HG03045 (cell line): Measurements from ENCODE around the gene LMO4.

ENCODE experiments used
- ATAC-seq: cut with Tn5 transposase; IDR thresholded peaks from one replicate; pipeline ENCODE4 v1.9.1; 2021; ENCODE audit warnings: mild to moderate bottlenecking, moderate library complexity; ENCODE audit not compliant: unreplicated experiment

The LMO4 gene

DNA sequence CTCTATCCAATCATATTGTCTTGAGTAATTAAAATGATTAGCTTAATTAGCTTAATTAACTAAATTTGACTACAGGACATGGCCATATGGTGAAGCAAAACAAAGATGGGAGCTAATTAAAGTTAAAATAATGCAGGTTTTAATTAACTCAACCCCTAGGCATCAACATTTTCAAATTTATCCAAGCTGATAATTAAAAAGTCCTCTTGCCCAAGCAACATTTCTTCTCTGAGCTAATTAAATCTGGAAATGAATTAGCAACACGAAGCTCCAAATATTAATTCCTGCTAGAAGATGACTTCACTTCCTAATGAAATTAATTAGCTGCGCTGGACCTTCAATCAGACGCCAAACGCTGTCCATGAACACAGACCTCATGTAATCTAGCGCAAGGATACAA lies 27.9 kb downstream of the LMO4 start:
- ATAC-seq = no peak

GRCh38 chr1:87358219-87358618 lies 29.5 kb downstream of the LMO4 start:
- no peak for ATAC-seq

DNA sequence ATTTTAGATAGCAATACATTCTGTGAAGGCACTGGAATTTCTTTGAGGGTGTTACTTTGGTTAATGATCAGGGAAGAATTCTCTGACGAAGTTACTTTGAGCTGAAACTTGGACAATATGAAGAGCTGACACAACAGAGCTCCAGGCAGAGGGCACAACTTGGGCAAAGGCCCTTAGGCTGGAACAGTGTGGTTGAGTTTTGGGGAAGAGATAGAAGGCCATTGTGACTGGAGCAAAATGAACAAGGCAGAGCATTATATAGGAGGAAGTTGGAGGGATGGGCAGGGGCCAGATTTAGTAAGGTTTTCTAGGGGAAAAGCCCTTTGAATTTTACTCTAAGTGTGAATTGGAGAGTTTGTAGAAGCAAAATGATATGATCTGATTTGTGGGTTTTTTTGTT lies 30.9 kb downstream of the LMO4 start:
- no peak for ATAC-seq

DNA sequence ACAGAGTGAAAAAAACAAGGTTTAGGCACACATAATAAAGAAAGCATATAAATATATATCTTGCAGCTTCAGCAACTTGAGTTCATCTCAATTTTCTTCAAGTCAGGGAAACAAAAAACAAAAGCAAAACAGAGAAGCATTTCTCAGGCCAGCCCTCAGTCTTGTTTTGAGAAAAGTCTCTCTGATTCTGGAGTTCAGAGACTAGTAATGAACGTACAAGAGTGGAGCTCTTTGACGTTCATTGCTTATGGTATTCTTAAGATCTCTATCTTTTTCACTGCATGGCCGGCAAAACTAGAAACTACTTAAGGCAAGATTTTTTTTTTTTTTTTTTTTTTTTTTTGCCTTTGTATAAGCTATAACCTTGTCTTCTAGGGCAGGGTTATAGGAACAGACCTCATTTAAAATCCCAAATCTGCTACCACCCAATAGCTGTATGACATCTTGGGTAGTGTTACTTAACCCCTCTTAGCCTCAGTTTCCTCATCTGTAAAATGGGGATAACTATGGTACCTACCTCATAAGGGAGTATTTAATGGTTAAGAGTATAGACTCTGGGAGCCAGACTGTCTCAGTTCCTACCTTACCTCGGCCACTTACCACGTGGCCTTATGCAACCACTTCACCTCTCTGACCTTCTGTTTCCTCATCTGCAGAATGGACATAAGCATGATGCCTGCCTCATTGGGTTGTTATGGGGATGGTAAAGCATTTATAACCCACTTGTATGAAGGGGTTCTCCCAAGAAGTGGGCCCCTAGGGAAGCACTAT lies 33.6 kb downstream of the LMO4 start:
- ATAC-seq = no peak

DNA sequence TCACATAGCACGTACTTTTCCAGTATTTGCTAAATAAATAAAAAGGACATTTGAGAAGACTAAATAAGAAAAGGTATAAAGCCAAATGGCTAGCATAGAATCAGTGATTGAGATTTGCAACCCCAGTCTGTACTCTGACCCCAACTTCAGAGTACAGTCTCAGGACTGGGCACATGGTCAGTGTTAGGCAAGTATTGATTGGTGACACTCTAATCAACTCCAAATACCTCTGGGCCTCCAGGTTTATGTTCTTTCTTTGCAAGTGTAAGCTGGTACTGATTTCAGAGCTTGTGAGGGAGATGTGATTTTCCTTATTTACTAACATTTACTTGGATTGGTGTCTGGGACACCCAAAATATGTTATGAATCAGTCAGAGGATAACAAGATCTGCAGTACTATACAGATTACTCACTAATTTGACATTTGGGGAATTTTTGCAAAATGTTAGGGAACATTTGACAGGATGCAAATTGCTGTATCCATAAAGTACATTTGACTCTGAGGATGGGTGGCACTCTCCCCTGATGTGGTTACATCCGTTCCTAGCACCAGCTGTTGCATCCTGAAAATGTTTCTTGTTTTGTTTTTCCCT lies 34.2 kb downstream of the LMO4 start:
- no peak for ATAC-seq

DNA sequence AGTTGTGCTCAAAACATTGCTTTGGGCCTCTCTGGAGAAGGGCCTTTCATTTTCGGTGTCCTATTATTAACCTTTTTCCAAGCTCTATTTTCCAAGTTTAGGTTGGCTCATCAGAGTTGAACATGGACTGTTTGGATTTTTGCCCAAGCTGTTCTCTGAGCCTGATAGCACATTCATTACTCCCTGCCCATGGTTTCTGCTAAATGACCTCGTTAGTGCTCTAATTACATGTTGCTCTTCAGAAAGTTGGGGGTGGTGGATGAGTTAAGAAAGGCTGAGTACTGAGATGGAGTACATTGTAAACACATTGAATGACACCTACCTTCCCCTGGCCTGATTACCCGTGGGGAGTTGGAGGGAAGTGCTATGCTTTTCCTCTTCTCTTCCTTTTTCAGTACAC lies 38.9 kb downstream of the LMO4 start:
- no peak for ATAC-seq

DNA sequence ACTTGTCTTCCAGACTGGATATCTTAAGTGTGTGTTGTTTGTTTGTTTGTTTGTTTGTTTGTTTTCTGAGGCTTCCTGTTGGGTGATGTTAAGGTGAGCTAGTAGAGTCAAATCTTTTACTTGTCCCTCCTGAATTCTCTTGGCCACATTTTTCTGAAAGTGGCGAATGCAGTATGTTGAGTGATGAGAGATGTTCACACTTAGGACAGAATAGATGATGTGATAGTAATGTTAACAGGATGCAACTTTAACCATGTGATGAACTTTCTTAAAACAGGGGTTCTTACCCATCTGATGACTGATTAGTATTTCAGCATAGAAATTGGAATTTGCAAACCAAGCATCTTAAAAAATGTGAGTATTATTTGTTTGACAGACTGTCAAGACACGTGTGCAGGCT lies 40.2 kb downstream of the LMO4 start:
- ATAC-seq = no peak

- ATAC-seq = no peak
Measured at GRCh38 chr1:87369736-87370478, 41.2 kb downstream of the LMO4 start.

GRCh38 chr1:87370544-87370943 lies 41.9 kb downstream of the LMO4 start:
- no peak for ATAC-seq

GRCh38 chr1:87379306-87379705 lies 50.6 kb downstream of the LMO4 start:
- ATAC-seq = no peak

DNA sequence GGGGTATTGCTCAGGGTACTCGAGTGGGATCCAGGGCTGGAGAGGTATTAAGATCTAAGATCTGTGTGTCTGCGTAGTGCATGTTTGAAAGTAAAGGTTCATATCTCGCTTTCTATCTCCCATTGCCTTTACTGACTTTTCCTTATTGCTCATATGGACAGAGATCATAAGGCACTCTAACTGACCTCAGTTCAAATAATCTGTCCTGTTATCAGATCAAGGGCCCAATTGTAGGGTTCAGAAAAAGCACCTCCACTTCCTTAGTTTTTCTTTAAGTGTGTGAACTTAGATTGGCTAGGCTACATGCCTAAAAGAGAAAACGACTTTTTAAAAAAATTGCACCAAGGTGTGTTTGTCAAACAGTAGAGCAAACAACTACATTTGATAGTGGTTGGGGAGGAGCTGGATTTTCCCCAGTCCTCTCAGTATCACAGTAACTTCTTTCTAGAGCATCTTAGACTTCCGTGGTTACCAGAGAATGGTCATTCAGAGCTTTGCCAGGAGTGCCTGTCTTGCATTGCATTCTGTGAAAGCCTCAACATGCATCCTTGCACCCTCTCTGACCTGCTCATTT lies 57.6 kb downstream of the LMO4 start:
- ATAC-seq = no peak

- ATAC-seq = no peak
Measured at GRCh38 chr1:87388411-87388810, 59.7 kb downstream of the LMO4 start.

- no peak for ATAC-seq
Measured at GRCh38 chr1:87389011-87389410, 60.3 kb downstream of the LMO4 start.

GRCh38 chr1:87389546-87389945 lies 60.9 kb downstream of the LMO4 start:
- ATAC-seq = no peak

DNA sequence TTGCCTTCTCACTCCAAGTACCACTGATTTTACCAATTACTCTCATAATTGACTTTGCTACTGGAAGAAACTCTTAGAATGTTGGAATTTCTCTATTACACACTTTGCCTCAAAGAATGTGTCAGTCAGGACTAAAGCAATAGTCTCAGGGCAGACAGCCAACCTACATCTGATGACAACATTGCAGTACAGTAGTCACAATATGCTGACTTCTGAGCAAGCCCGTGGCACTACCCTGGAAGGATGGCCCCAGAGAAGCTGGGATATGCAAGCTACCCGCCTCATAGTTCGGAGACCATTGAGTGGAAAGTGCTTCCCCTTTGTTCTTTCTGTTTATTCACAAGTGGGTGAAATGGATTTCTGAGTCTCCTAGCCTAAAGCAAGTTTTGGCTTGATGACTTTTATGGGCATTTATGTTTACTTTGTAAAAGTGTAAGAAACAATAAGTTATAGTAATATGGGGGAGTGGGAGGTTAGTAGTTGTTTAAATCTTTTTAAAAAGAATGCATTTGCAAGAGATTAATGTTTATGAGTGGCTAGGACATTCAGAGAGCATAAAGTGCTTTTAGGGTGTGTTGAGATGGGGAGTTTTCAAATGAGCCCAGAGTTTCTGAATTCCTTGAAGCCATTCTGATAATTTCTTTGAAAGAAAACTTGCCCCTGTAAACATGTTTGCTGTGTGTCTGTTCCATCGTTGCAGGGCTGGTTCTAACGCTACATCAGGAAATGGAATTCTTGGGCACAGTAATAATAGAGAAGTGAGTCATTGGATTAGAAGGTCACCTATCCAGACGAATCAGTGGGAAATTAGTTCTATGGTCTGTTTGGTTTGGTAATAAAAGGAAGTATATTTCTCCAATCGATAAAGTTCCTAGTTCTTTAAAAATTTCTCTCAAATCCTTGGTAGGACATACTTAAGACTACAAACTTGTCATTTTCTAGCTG lies 63.8 kb downstream of the LMO4 start:
- ATAC-seq = no peak

DNA sequence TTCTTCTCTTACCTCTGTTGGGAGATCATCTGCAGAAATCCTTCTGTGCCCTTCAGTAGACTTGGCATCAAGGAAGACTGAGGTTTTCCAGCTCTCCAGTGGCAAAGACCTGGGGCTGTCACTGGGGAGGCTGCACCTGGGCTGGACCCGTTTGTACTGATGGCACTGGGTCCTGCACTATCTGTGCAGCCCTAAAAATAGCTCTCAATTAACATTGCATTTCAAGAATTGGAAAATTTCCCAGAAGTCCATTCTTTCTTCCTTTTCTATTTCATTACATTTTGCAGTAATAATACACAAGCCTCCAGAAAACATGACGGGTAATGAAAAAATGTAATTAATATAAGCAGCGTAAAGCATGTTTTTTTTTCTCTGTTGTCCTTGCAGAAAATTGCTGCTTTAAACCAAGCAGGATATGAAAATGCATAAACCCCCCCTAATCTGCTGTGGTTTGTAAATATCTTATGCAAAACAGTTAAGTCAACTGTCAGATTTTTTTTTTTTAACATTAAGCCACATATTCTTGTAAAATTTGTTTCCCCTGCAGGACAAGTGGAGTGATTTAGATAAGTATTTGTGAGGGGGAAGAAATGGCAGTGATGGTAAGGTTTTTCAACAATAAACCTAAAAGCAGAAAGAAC lies 64.9 kb downstream of the LMO4 start:
- no peak for ATAC-seq

GRCh38 chr1:87394513-87394912 lies 65.8 kb downstream of the LMO4 start:
- ATAC-seq = no peak

DNA sequence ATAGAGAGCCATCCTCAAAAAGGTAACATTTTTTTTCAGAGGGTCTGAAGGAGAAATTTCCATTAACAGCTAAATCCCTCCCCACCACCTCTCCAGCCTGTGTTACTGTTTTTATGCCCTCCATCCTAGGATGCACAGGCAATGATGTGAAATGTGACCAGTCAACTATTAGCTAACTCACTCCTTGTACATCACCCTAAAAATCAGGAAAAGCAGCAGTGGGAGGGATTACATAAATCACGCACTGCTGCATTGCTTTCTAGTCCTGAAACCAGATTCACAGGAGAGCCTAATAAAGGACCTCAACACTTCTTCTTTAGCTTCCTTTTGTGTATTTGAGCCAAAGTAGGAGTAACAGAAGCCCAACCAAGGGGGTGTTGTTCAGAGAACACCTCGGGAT lies 66.3 kb downstream of the LMO4 start:
- ATAC-seq = no peak
